Activated naive CD4-positive, alpha-beta T cell treated with anti-CD3 and anti-CD28 coated beads, Interleukin-2, amount 50 U/mL, for 24 hours (primary cell): Measurements from ENCODE around the gene CLCA1.

Experiments used
- H3K27ac Mint-ChIP-seq: one replicate; pipeline ENCODE4 v1.8.0; 2021; ENCODE audit warnings: mild to moderate bottlenecking, mixed read lengths
- H3K27me3 Mint-ChIP-seq: one replicate; pipeline ENCODE4 v1.8.0; 2021; ENCODE audit warnings: mixed read lengths
- H3K36me3 Mint-ChIP-seq: one replicate; pipeline ENCODE4 v1.8.0; 2021; ENCODE audit warnings: mixed read lengths
- H3K4me1 Mint-ChIP-seq: one replicate; pipeline ENCODE4 v1.8.0; 2021; ENCODE audit warnings: mixed read lengths
- H3K4me3 Mint-ChIP-seq: one replicate; pipeline ENCODE4 v1.8.0; 2021; ENCODE audit warnings: mild to moderate bottlenecking, mixed read lengths
- H3K9me3 Mint-ChIP-seq: one replicate; pipeline ENCODE4 v1.8.0; 2021; ENCODE audit warnings: mixed read lengths

The CLCA1 gene

GRCh38 chr1:86505564-86505902 lies 36.8 kb downstream of the CLCA1 start:
- Mint-ChIP-seq H3K27ac (no peak overlapping the region), H3K4me1 (peaks cover 11% of the 10 kb centered on the region), H3K27me3 (no peaks in the 10 kb centered on the region), H3K9me3 (no peaks in the 10 kb centered on the region), H3K4me3 (no peak overlapping the region), H3K36me3 (no peaks in the 10 kb centered on the region)

- H3K4me1 Mint-ChIP-seq, result no peaks in the 10 kb centered on the region
- no peak overlapping the region for H3K27ac Mint-ChIP-seq
- no peak overlapping the region for H3K4me3 Mint-ChIP-seq
- no peaks in the 10 kb centered on the region for H3K9me3 Mint-ChIP-seq
- H3K36me3 Mint-ChIP-seq, result no peaks in the 10 kb centered on the region
- no peaks in the 10 kb centered on the region for H3K27me3 Mint-ChIP-seq
Observed at GRCh38 chr1:86507935-86508582, 39.3 kb downstream of the CLCA1 start.

GRCh38 chr1:86508583-86508969 lies 39.8 kb downstream of the CLCA1 start:
- Mint-ChIP-seq H3K27me3 (no peaks in the 10 kb centered on the region), H3K9me3 (no peaks in the 10 kb centered on the region), H3K4me3 (no peak overlapping the region), H3K36me3 (no peaks in the 10 kb centered on the region), H3K27ac (no peak overlapping the region), H3K4me1 (no peaks in the 10 kb centered on the region)

GRCh38 chr1:86515597-86515996 lies 46.9 kb downstream of the CLCA1 start:
- Mint-ChIP-seq H3K4me3 (no peak overlapping the region), H3K36me3 (no peaks in the 10 kb centered on the region), H3K9me3 (no peaks in the 10 kb centered on the region), H3K27me3 (no peaks in the 10 kb centered on the region), H3K4me1 (no peaks in the 10 kb centered on the region), H3K27ac (no peak overlapping the region)

- no peaks in the 10 kb centered on the region for H3K36me3 Mint-ChIP-seq
- no peaks in the 10 kb centered on the region for H3K4me1 Mint-ChIP-seq
- H3K27ac Mint-ChIP-seq, result no peak overlapping the region
- H3K9me3 Mint-ChIP-seq, result no peaks in the 10 kb centered on the region
- no peak overlapping the region for H3K4me3 Mint-ChIP-seq
- no peaks in the 10 kb centered on the region for H3K27me3 Mint-ChIP-seq
Observed at GRCh38 chr1:86516335-86516734, 47.6 kb downstream of the CLCA1 start.

GRCh38 chr1:86517336-86517735 lies 48.6 kb downstream of the CLCA1 start:
- Mint-ChIP-seq H3K4me1 (no peaks in the 10 kb centered on the region), H3K27me3 (no peaks in the 10 kb centered on the region), H3K27ac (no peak overlapping the region), H3K9me3 (no peaks in the 10 kb centered on the region), H3K36me3 (no peaks in the 10 kb centered on the region), H3K4me3 (no peak overlapping the region)

- no peaks in the 10 kb centered on the region for H3K9me3 Mint-ChIP-seq
- H3K27ac Mint-ChIP-seq, result no peak overlapping the region
- H3K36me3 Mint-ChIP-seq, result no peaks in the 10 kb centered on the region
- no peak overlapping the region for H3K4me3 Mint-ChIP-seq
- no peaks in the 10 kb centered on the region for H3K4me1 Mint-ChIP-seq
- no peaks in the 10 kb centered on the region for H3K27me3 Mint-ChIP-seq
Observed at GRCh38 chr1:86520789-86521521, 52.2 kb downstream of the CLCA1 start.

GRCh38 chr1:86521522-86521891 lies 52.8 kb downstream of the CLCA1 start:
- Mint-ChIP-seq H3K27ac (no peak overlapping the region), H3K36me3 (no peaks in the 10 kb centered on the region), H3K27me3 (peaks cover 2% of the 10 kb centered on the region), H3K4me3 (no peak overlapping the region), H3K9me3 (no peaks in the 10 kb centered on the region), H3K4me1 (no peaks in the 10 kb centered on the region)

GRCh38 chr1:86522240-86522639 lies 53.5 kb downstream of the CLCA1 start:
- Mint-ChIP-seq H3K36me3 (no peaks in the 10 kb centered on the region), H3K4me3 (no peak overlapping the region), H3K4me1 (no peaks in the 10 kb centered on the region), H3K27me3 (peaks cover 2% of the 10 kb centered on the region), H3K9me3 (no peaks in the 10 kb centered on the region), H3K27ac (no peak overlapping the region)

- Mint-ChIP-seq H3K27ac (no peak overlapping the region), H3K4me1 (no peaks in the 10 kb centered on the region), H3K27me3 (peaks cover 2% of the 10 kb centered on the region), H3K9me3 (no peaks in the 10 kb centered on the region), H3K36me3 (no peaks in the 10 kb centered on the region), H3K4me3 (no peak overlapping the region)
Observed at GRCh38 chr1:86523670-86524354, 55.1 kb downstream of the CLCA1 start.

GRCh38 chr1:86527306-86527705 lies 58.6 kb downstream of the CLCA1 start:
- H3K9me3 Mint-ChIP-seq, result no peaks in the 10 kb centered on the region
- H3K27ac Mint-ChIP-seq, result no peak overlapping the region
- peaks cover 3% of the 10 kb centered on the region for H3K27me3 Mint-ChIP-seq
- no peaks in the 10 kb centered on the region for H3K4me1 Mint-ChIP-seq
- no peak overlapping the region for H3K4me3 Mint-ChIP-seq
- H3K36me3 Mint-ChIP-seq, result no peaks in the 10 kb centered on the region

GRCh38 chr1:86530211-86530845 lies 61.6 kb downstream of the CLCA1 start:
- no peaks in the 10 kb centered on the region for H3K9me3 Mint-ChIP-seq
- no peak overlapping the region for H3K4me3 Mint-ChIP-seq
- H3K27ac Mint-ChIP-seq, result no peak overlapping the region

GRCh38 chr1:86537928-86538695 lies 69.4 kb downstream of the CLCA1 start:
- no peak overlapping the region for H3K27ac Mint-ChIP-seq
- H3K36me3 Mint-ChIP-seq, result no peaks in the 10 kb centered on the region
- no peak overlapping the region for H3K4me3 Mint-ChIP-seq

More at GRCh38 chr1:86530211-86530845, 61.6 kb downstream of the CLCA1 start:
- Mint-ChIP-seq H3K36me3 (no peaks in the 10 kb centered on the region), H3K4me1 (no peaks in the 10 kb centered on the region), H3K27me3 (peaks cover 11% of the 10 kb centered on the region)

GRCh38 chr1:86538775-86539174 lies 70.0 kb downstream of the CLCA1 start:
- H3K27ac Mint-ChIP-seq, result no peak overlapping the region
- peaks cover 26% of the 10 kb centered on the region for H3K27me3 Mint-ChIP-seq
- no peaks in the 10 kb centered on the region for H3K9me3 Mint-ChIP-seq
- H3K4me1 Mint-ChIP-seq, result no peaks in the 10 kb centered on the region
- H3K4me3 Mint-ChIP-seq, result no peak overlapping the region
- no peaks in the 10 kb centered on the region for H3K36me3 Mint-ChIP-seq

More at GRCh38 chr1:86537928-86538695, 69.4 kb downstream of the CLCA1 start:
- H3K27me3 Mint-ChIP-seq, result peaks cover 24% of the 10 kb centered on the region
- no peaks in the 10 kb centered on the region for H3K9me3 Mint-ChIP-seq
- H3K4me1 Mint-ChIP-seq, result no peaks in the 10 kb centered on the region

GRCh38 chr1:86541859-86542258 lies 73.1 kb downstream of the CLCA1 start:
- Mint-ChIP-seq H3K27me3 (peaks cover 28% of the 10 kb centered on the region), H3K9me3 (no peaks in the 10 kb centered on the region), H3K36me3 (no peaks in the 10 kb centered on the region), H3K27ac (no peak overlapping the region), H3K4me1 (no peaks in the 10 kb centered on the region), H3K4me3 (no peak overlapping the region)
